HG02610 (cell line): ENCODE measurements around the gene VWDE.

Experiments
- ATAC-seq: cut with Tn5 transposase; IDR thresholded peaks from one replicate; pipeline ENCODE4 v1.9.1; 2021; ENCODE audit warnings: mild to moderate bottlenecking, moderate library complexity; ENCODE audit not compliant: unreplicated experiment

Gene VWDE

DNA sequence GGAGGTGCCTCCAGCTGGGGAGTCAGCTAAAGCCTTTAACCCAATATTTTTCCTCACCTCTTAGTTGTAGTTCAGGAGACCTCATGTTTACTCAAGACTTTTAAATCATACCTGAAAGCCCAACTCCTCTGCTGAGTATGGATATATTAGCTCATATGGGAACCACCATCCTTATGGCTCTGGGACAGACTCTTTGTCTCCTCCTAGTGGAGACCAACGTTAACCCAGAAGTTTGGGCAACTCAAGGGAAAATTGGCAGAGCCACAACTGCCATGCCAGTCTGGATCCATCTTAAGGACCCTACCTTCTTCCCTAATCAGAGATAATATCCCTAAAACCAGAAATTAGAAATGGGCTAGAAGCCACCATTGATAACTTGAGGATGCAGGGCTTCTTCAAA is 111.8 kb downstream of the VWDE start:
- no peak for ATAC-seq

DNA sequence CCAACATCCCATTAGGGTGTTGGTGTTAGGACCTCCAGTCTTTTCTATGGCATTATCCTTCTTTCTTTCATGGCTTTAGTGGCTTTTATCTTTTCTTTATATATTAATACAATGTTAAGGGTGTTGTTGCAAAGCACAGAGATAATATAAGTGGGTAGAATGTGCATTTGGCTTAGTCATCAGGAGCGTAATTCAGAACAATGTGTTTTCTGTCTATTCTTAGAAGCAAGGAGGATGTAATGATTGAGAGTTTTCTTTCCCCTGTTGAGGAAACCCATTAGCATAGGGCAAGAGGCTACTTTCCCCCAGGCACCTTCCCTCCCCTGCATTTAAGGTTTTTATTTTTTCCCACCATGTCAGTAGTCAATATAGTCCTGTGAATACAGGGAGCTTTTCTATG is 112.9 kb downstream of the VWDE start:
- no peak for ATAC-seq

DNA sequence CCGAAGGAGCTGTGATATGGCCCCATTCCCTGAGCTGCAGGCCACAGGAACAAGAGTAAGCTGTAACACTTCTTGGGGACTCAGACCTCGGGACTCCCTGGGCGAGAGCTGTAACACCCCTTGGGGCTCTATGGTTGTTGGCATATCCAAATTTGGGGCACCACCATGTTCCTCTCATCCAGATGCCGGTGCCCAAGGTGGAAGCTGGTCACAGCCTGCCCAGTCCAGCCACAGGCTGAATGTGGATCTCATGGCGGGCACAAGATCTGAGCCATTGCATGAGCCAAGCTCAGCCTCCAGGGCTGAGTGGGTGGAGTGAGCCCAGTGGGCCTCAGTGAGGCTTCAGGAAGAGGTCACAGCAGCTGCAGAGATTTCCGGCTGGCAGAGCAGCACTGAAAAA is 113.7 kb downstream of the VWDE start:
- ATAC-seq, result no peak

DNA sequence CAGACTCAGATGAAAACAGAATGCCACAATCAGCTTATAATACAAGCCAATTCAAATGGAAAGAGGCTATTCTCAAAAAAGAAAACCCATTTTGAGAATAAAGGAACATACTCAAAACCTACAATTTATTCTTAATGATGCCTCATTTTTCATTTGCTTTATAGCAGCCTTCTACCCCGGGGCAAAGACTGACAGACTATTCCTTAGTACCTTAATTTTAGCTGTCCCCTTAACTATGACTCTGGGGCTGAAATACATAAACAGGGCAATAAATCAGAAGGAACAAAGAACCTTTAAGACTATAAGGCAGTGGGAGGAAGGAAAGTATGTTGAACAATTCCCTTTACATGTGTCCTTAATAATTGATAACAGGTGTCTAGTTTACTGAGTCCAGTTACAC is 115.8 kb downstream of the VWDE start:
- ATAC-seq, result no peak

DNA sequence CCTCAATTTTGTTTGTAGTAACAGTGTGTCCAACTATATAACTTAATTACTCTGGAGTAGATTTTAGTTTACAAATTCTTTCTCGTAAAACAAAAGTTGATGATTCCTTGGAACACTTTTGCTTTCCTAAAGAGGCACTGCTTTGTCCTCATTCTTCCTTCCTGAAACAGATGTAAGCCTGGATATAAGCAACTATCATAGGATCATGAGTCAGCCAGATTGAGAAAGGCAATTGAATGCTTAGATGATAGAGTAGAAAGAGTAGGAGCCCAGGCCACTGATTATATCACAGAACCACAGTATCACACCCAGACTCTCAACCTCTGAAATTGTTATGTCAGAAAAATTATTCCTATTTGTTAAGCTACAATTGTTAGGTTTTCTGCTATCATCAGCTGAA is 122.6 kb downstream of the VWDE start:
- no peak for ATAC-seq
